H1 (cell line): ENCODE data around the gene PPP2R2B.

Experiments
- JUND ChIP-seq: IDR thresholded peaks from 2 replicates; pipeline ENCODE4 v1.6.1; 2011; ENCODE audit warnings: mild to moderate bottlenecking, improper control_type of control experiment, low read length
- NRF1 ChIP-seq: IDR thresholded peaks from 2 replicates; pipeline ENCODE4 v1.6.1; 2011; ENCODE audit warnings: mild to moderate bottlenecking, low read depth, low read length, improper control_type of control experiment
- POLR2A ChIP-seq, 2 experiments: IDR thresholded peaks; 1 replicate in 1 of 2; 2 replicates in 1 of 2; pipeline ENCODE4 v1.6.1; 2011; ENCODE audit warnings: low read depth in 2 of 2, low read length in 2 of 2, mild to moderate bottlenecking in 2 of 2; ENCODE audit errors: control extremely low read depth in 1 of 2

DNA sequence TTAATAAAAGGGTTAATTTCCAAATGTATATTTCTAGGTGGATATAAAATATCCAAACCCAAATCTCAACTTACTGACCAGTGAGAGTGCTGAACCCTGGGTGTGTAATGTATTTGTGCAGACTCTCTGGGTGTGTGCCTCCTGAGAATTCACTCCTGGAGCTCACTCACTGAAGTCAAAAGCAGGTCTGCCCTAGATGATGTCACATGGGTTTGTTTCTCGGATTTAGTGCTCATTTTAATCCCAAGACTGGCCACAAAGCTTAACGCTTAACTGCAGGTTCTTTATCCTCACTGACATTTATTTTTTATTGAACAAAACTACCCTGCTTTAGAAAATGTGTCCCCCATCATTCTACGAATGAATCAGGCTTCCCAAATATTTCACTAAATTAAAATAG, 179.4 kb downstream of the PPP2R2B start:
- TF ChIP-seq POLR2A (IDR thresholded peaks at IDR 0.05; ENCODE audit: control extremely low read depth in 1 of 2, low read depth in 2 of 2, low read length in 2 of 2) (no peak), NRF1 (no peak), JUND (no peak)
